Fibroblast of pulmonary artery (primary cell): ENCODE measurements around the gene DUSP5.
"Not testable (repeated sequence)": the region's sequence is repeated elsewhere in the genome, so short reads cannot be mapped to it uniquely, and the experiment has no call there.

Source experiments
- DNase-seq: peaks from one replicate; pipeline ENCODE4 v3.0.0-alpha.2; 2010; ENCODE audit warnings: low read depth
- H3K4me3 ChIP-seq: replicated peaks from 2 replicates; pipeline ENCODE4 v1.5.1; 2011; ENCODE audit warnings: low read depth, mild to moderate bottlenecking, control low read depth, low read length, moderate library complexity
- CTCF ChIP-seq: IDR thresholded peaks from 2 replicates; pipeline ENCODE4 v1.5.1; 2011; ENCODE audit warnings: mild to moderate bottlenecking, control low read depth, low read length, inconsistent platforms; ENCODE audit errors: missing control alignments

Gene DUSP5

GRCh38 chr10:110523736-110524135, 26.0 kb downstream of the DUSP5 start:
- no peak overlapping the region for H3K4me3 ChIP-seq

GRCh38 chr10:110524179-110524858, 26.6 kb downstream of the DUSP5 start:
- TF ChIP-seq CTCF, result no peak
- DNase-seq, result no peak

More at GRCh38 chr10:110523736-110524135, 26.0 kb downstream of the DUSP5 start:
- DNase-seq, result no peak
- no peak for TF ChIP-seq CTCF

GRCh38 chr10:110524859-110525232, 27.1 kb downstream of the DUSP5 start:
- no peak overlapping the region for H3K4me3 ChIP-seq
- no peak for TF ChIP-seq CTCF
- DNase-seq, result peak; percentile 16

More at GRCh38 chr10:110524179-110524858, 26.6 kb downstream of the DUSP5 start:
- H3K4me3 ChIP-seq, result no peak overlapping the region

GRCh38 chr10:110525349-110526260, 27.9 kb downstream of the DUSP5 start:
- DNase-seq, result peak; percentile 68
- H3K4me3 ChIP-seq, result no peak overlapping the region
- TF ChIP-seq CTCF, result no peak

- DNase-seq, result peak; percentile 90
- TF ChIP-seq CTCF, result no peak
- no peak overlapping the region for H3K4me3 ChIP-seq
Measured at GRCh38 chr10:110527731-110528171, 30.0 kb downstream of the DUSP5 start.

GRCh38 chr10:110528224-110528996, 30.7 kb downstream of the DUSP5 start:
- TF ChIP-seq CTCF, result no peak
- DNase-seq, result peak; percentile 77
- no peak overlapping the region for H3K4me3 ChIP-seq

- peak; percentile 57 for DNase-seq
Measured at GRCh38 chr10:110528997-110529524, 31.4 kb downstream of the DUSP5 start.

More at GRCh38 chr10:110528997-110529524, 31.4 kb downstream of the DUSP5 start:
- not testable (repeated sequence) for H3K4me3 ChIP-seq
